OCI-LY3 (cell line): Measurements from ENCODE around the gene NANOS3.
A peak's percentile ranks its signal among the peaks of the same experiment; 100 is the strongest.

Experiments used
- H2AFZ ChIP-seq: fragments of 200-600, 300-600 bp; shearing (Covaris generic); 2 replicates; pipeline ENCODE4 v1.6.0; 2014; ENCODE audit warnings: antibody characterized with exemption, low read depth, low read length
- H3K27ac ChIP-seq: fragments of 200-600, 300-600 bp; sonication (generic); 2 replicates; pipeline ENCODE4 v1.5.1; 2014; ENCODE audit warnings: mild to moderate bottlenecking, low read length, moderate library complexity, mixed read lengths
- H3K27me3 ChIP-seq: fragments of 200-600, 300-600 bp; sonication (generic); 2 replicates; pipeline ENCODE4 v1.6.1; 2014; ENCODE audit warnings: low read depth, low read length, mixed read lengths
- H3K36me3 ChIP-seq: fragments of 200-600, 300-600 bp; sonication (generic); replicated peaks from 2 replicates; pipeline ENCODE3; 2014; ENCODE audit warnings: low read depth, low read length, mixed read lengths
- H3K4me1 ChIP-seq: fragments of 300-600, 200-600 bp; sonication (generic); 2 replicates; pipeline ENCODE4 v1.6.1; 2014; ENCODE audit warnings: low read length, mixed read lengths
- H3K4me2 ChIP-seq: fragments of 200-600, 300-600 bp; sonication (generic); 2 replicates; pipeline ENCODE4 v1.6.1; 2014; ENCODE audit warnings: low read length, mixed read lengths
- H3K4me3 ChIP-seq: fragments of 300-600, 200-600 bp; sonication (generic); 2 replicates; pipeline ENCODE4 v1.5.1; 2014; ENCODE audit warnings: antibody characterized with exemption, mild to moderate bottlenecking, low read length, moderate library complexity
- H3K79me2 ChIP-seq: fragments of 300-600, 200-600 bp; shearing (Covaris generic); 2 replicates; pipeline ENCODE4 v1.6.1; 2014; ENCODE audit warnings: mild to moderate bottlenecking, low read length, mixed read lengths
- H3K9ac ChIP-seq: fragments of 300-600, 200-600 bp; shearing (Covaris generic); 2 replicates; pipeline ENCODE4 v1.6.0; 2014; ENCODE audit warnings: mild to moderate bottlenecking, low read length, moderate library complexity
- H3K9me3 ChIP-seq: fragments of 200-600, 300-600 bp; shearing (Covaris generic); 2 replicates; pipeline ENCODE4 v1.6.1; 2014; ENCODE audit warnings: low read length, mixed read lengths; ENCODE audit not compliant: insufficient read depth
- H4K20me1 ChIP-seq: fragments of 200-600, 300-600 bp; sonication (generic); 2 replicates; pipeline ENCODE4 v1.6.1; 2016; ENCODE audit warnings: low read length, mixed read lengths; ENCODE audit not compliant: insufficient read depth
- CTCF ChIP-seq: fragments of 200-600, 300-600 bp; sonication (generic); IDR thresholded peaks from 2 replicates; pipeline ENCODE4 v1.5.1; 2014; ENCODE audit warnings: antibody characterized with exemption, low read length, low read depth
- EZH2phosphoT487 ChIP-seq: fragments of 200-600 bp; shearing (Covaris generic); IDR thresholded peaks from 2 replicates; pipeline ENCODE4 v1.6.1; 2018; ENCODE audit warnings: antibody characterized with exemption, mixed run types, low read depth

Gene NANOS3

GRCh38 chr19:13865571-13866462 is 11.1 kb upstream of the NANOS3 start:
- Histone ChIP-seq H3K36me3 (no peaks in the 10 kb centered on the region), H2AFZ (no peak overlapping the region), H3K9ac (peak overlapping the region; percentile 32; the same call in 1 of the 2 replicates), H3K4me2 (peak overlapping the region; percentile 43), H3K9me3 (no peaks in the 10 kb centered on the region), H3K27me3 (peaks cover 27% of the 10 kb centered on the region), H3K79me2 (no peaks in the 10 kb centered on the region), H3K4me3 (peak overlapping the region; percentile 66), H3K4me1 (peaks cover 10% of the 10 kb centered on the region), H3K27ac (no peak overlapping the region), H4K20me1 (no peaks in the 10 kb centered on the region)
- no peak for TF ChIP-seq CTCF
- no peak for TF ChIP-seq EZH2phosphoT487

DNA sequence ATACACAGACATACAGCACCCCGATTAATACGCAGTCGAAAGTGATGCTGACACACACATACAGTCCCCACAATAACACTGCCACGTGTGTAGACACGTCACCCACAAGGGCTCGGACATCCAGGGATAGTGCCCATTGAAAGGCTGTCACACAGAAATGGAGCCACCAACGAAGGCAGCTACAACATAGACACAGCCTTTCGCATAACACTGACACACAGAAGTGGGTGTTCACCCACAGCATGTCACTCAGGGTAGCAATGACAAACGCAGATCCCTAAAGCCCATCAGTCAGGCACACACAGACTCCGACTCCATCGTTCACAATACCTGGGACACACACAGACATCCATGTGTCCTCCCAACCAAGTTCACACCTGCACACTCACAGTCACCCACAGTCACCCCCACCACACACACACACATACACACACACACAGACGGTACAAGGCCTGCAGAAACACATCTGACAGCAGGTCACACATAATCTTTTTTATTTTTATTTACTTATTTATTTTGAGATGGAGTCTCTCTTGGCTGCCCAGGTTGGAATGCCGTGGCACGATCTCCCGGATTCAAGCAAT is 10.4 kb upstream of the NANOS3 start:
- H3K79me2 ChIP-seq = no peaks in the 10 kb centered on the region
- peak overlapping the region; percentile 66; the same call in 1 of the 2 replicates for H3K4me3 ChIP-seq
- peak overlapping the region; percentile 43; the same call in 1 of the 2 replicates for H3K4me2 ChIP-seq
- TF ChIP-seq EZH2phosphoT487 (no peak), CTCF (no peak)
- H3K27ac ChIP-seq = no peak overlapping the region
- no peak overlapping the region for H3K9ac ChIP-seq
- H3K36me3 ChIP-seq = no peaks in the 10 kb centered on the region
- no peaks in the 10 kb centered on the region for H4K20me1 ChIP-seq
- H3K9me3 ChIP-seq = no peaks in the 10 kb centered on the region
- H3K27me3 ChIP-seq = peaks cover 27% of the 10 kb centered on the region
- peaks cover 3% of the 10 kb centered on the region for H3K4me1 ChIP-seq
- no peak overlapping the region for H2AFZ ChIP-seq

GRCh38 chr19:13868663-13869062 is 8.3 kb upstream of the NANOS3 start:
- Histone ChIP-seq H3K36me3 (no peaks in the 10 kb centered on the region), H3K9ac (no peak overlapping the region), H3K27me3 (peaks cover 25% of the 10 kb centered on the region), H4K20me1 (no peaks in the 10 kb centered on the region), H3K27ac (no peak overlapping the region), H3K4me2 (no peak overlapping the region), H2AFZ (no peak overlapping the region), H3K9me3 (no peaks in the 10 kb centered on the region), H3K4me1 (peaks cover 4% of the 10 kb centered on the region; the same call in 1 of the 2 replicates), H3K79me2 (no peaks in the 10 kb centered on the region), H3K4me3 (no peak overlapping the region)
- TF ChIP-seq CTCF (no peak), EZH2phosphoT487 (no peak)

DNA sequence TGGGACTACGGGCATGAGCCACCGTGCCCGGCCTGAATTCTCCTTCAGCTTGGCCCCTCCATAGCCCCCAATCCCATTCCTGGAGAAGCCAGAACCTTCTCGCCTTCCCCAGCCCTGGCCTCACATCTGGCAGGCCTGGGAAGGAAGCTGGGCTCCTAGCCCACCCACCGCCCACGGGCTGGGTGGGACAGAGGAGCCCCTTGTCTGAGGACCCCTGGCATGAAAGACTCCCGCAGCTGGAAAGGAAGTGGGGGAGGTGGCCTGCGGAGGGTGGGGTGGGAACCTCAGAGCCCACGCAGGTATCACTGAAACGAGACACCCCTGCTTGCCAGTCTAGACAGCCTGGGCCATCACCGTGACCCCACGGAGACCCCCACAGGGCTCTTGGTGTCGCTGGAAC is 7.7 kb upstream of the NANOS3 start:
- H3K27me3 ChIP-seq = peaks cover 19% of the 10 kb centered on the region

More for the DNA sequence above, 7.7 kb upstream of the NANOS3 start:
- no peak overlapping the region for H3K4me3 ChIP-seq
- H4K20me1 ChIP-seq = no peaks in the 10 kb centered on the region
- H2AFZ ChIP-seq = no peak overlapping the region
- H3K4me2 ChIP-seq = no peak overlapping the region
- no peaks in the 10 kb centered on the region for H3K36me3 ChIP-seq
- no peak overlapping the region for H3K27ac ChIP-seq
- no peaks in the 10 kb centered on the region for H3K9me3 ChIP-seq
- H3K9ac ChIP-seq = no peak overlapping the region
- TF ChIP-seq EZH2phosphoT487 (no peak), CTCF (no peak)
- no peaks in the 10 kb centered on the region for H3K79me2 ChIP-seq
- H3K4me1 ChIP-seq = peaks cover 4% of the 10 kb centered on the region; the same call in 1 of the 2 replicates
